Endothelial cell of umbilical vein (primary cell): ENCODE measurements around the gene CARMIL3. TPM values are rescaled to one million over a fixed set of nuclear protein-coding genes. Genes with fewer than 3 reads are reported as not detected.

Experiments
- BruUV-seq: library from RNA; stranded (reverse); fragments of 400-500 nt; replicated peaks from 2 replicates; lab custom pipeline; 2021; lab: Mats Ljungman, UMichigan
- CTCF ChIA-PET: fragments of 300-600, 350-600 bp; sonication (Branson Sonifier 250); formaldehyde crosslinking; loops from one replicate; lab custom pipeline; 2021; ENCODE audit warnings: antibody characterized with exemption, inconsistent platforms; lab: Charles Lee
- POLR2A ChIA-PET: fragments of 300-600, 350-600 bp; sonication (Branson Sonifier 250); formaldehyde crosslinking; loops from one replicate; lab custom pipeline; 2021; ENCODE audit warnings: antibody characterized with exemption, inconsistent platforms; lab: Charles Lee
- DNase-seq: peaks from one replicate; pipeline ENCODE4 v3.0.0-alpha.2; 2011; ENCODE audit warnings: low read depth, low spot score
- FAIRE-seq: peaks from 2 replicates; lab custom pipeline; 2011; peaks lifted over from hg19 to GRCh38; lab: Jason Lieb, UNC
- H2AFZ ChIP-seq: 2 replicates; pipeline ENCODE4 v1.6.0; 2012; ENCODE audit warnings: low read depth, low read length, control low read depth, inconsistent platforms
- H3K27ac ChIP-seq: 2 replicates; pipeline ENCODE4 v1.5.1; 2011; ENCODE audit warnings: low read depth, mild to moderate bottlenecking, control low read depth, low read length, moderate library complexity; ENCODE audit not compliant: insufficient read depth
- H3K27me3 ChIP-seq, 2 experiments: 2 replicates each; pipeline versions ENCODE4 v1.6.0 to v1.6.1; 2011; ENCODE audit warnings: low read length in 2 of 2, mixed read lengths in 1 of 2; ENCODE audit not compliant: control insufficient read depth in 2 of 2, insufficient read depth in 2 of 2
- H3K36me3 ChIP-seq, 2 experiments: 2 replicates in 1 of 2; 3 replicates in 1 of 2; pipeline ENCODE4 v1.5.1; 2011; ENCODE audit warnings: low read length in 2 of 2, mild to moderate bottlenecking in 1 of 2, moderate library complexity in 1 of 2; ENCODE audit not compliant: control insufficient read depth in 2 of 2, insufficient read depth in 2 of 2; ENCODE audit errors: extremely low read depth in 1 of 2
- H3K4me1 ChIP-seq: 3 replicates; pipeline ENCODE4 v1.5.1; 2011; ENCODE audit warnings: mild to moderate bottlenecking, low read length; ENCODE audit not compliant: control insufficient read depth, insufficient read depth; ENCODE audit errors: extremely low read depth
- H3K4me2 ChIP-seq: 2 replicates; pipeline ENCODE4 v1.6.1; 2011; ENCODE audit warnings: low read length, control low read depth, mixed read lengths; ENCODE audit not compliant: insufficient read depth
- H3K4me3 ChIP-seq, 3 experiments: fragments of 200-600 bp in 1 of 3; sonication (generic), shearing (Covaris generic) in 1 of 3; replicated peaks in 1 of 3; 2 replicates each; pipeline ENCODE4 v1.5.1; 2011 to 2016; ENCODE audit warnings: control low read depth in 3 of 3, low read length in 3 of 3, mild to moderate bottlenecking in 2 of 3, inconsistent platforms in 1 of 3, low read depth in 1 of 3, moderate library complexity in 1 of 3; ENCODE audit not compliant: insufficient read depth in 1 of 3
- H3K79me2 ChIP-seq: 2 replicates; pipeline ENCODE4 v1.6.0; 2012; ENCODE audit warnings: low read length, inconsistent platforms; ENCODE audit not compliant: control insufficient read depth, insufficient read depth
- H3K9ac ChIP-seq: replicated peaks from 2 replicates; pipeline ENCODE3; 2011; ENCODE audit warnings: low read length, control low read depth; ENCODE audit not compliant: insufficient read depth; ENCODE audit errors: extremely low read depth
- H3K9me1 ChIP-seq: replicated peaks from 3 replicates; pipeline ENCODE4 v1.6.0; 2011; ENCODE audit warnings: mild to moderate bottlenecking, low read length; ENCODE audit not compliant: control insufficient read depth, insufficient read depth; ENCODE audit errors: extremely low read depth
- H3K9me3 ChIP-seq: replicated peaks from 2 replicates; pipeline ENCODE4 v1.5.1; 2012; ENCODE audit warnings: low read length, inconsistent platforms; ENCODE audit not compliant: control insufficient read depth, insufficient read depth
- H4K20me1 ChIP-seq: replicated peaks from 2 replicates; pipeline ENCODE3; 2011; ENCODE audit warnings: mild to moderate bottlenecking, low read length; ENCODE audit not compliant: control insufficient read depth, insufficient read depth; ENCODE audit errors: extremely low read depth
- GATA2 ChIP-seq: IDR thresholded peaks from 2 replicates; pipeline ENCODE4 v1.7.0; 2011; ENCODE audit warnings: low read depth, mild to moderate bottlenecking, moderate library complexity, mixed read lengths, low read length; ENCODE audit not compliant: insufficient read length, insufficient read depth
- JUN ChIP-seq: IDR thresholded peaks from 2 replicates; pipeline ENCODE4 v1.6.1; 2011; ENCODE audit warnings: borderline replicate concordance, low read depth; ENCODE audit not compliant: insufficient read length, insufficient read depth
- MYC ChIP-seq: IDR thresholded peaks from one replicate; pipeline ENCODE4 v1.6.1; 2011; ENCODE audit warnings: mild to moderate bottlenecking, low read depth, low read length
- POLR2A ChIP-seq: IDR thresholded peaks from 2 replicates; pipeline ENCODE4 v1.6.1; 2012; ENCODE audit warnings: low read depth, mild to moderate bottlenecking, control low read depth, low read length
- POLR2AphosphoS5 ChIP-seq: IDR thresholded peaks from 2 replicates; pipeline ENCODE4 v1.6.1; 2012; ENCODE audit warnings: low read depth, mild to moderate bottlenecking, control low read depth, low read length, moderate library complexity; ENCODE audit not compliant: insufficient read depth
- dilution Hi-C: fragments of 300-500 bp; cut with MboI; formaldehyde crosslinking; loops from one replicate; pipeline ENCODE4 v1.15.0; 2019; ENCODE audit warnings: low sequenced_read_pairs; ENCODE audit not compliant: extremely low pct_ligation_motif_present
- intact Hi-C: fragments of 100-400 bp; cut with micrococcal nuclease; formaldehyde crosslinking; loops from one replicate; pipeline ENCODE4 v1.10.0; 2022
- polyA plus RNA-seq, 4 experiments: library from polyadenylated mRNA; depleted of rRNA in 3 of 4; stranded (reverse) in 3 of 4; unstranded in 1 of 4; fragments of >200 nt; gene quantifications; 2 replicates each; pipeline versions ENCODE4 v1.2.1 to v1.2.3, GENCODE V29; 2011 to 2012; ENCODE audit warnings: missing spikeins in 1 of 4
- total RNA-seq: library from RNA; stranded (reverse); gene quantifications from 2 replicates; pipeline ENCODE4 v1.2.3, GENCODE V29; 2021
- TF ChIP-seq, protein P1 (sequence below), 2 donors: IDR thresholded peaks; 1 replicate in 1 of 2; 2 replicates in 1 of 2; pipeline ENCODE4 v1.5.1; 2011; ENCODE audit warnings: low read length in 2 of 2, mild to moderate bottlenecking in 2 of 2, moderate library complexity in 2 of 2, control low read depth in 1 of 2, inconsistent platforms in 1 of 2, low read depth in 1 of 2; ENCODE audit not compliant: insufficient read depth in 1 of 2; ENCODE audit errors: extremely low read depth in 1 of 2

The CARMIL3 gene
- total and polyA plus RNA-seq, 2 donors (not counting 3 experiments of a cell fraction or from before 2014, with no cell fraction given), result 0.03 TPM; not detected in 1

DNA sequence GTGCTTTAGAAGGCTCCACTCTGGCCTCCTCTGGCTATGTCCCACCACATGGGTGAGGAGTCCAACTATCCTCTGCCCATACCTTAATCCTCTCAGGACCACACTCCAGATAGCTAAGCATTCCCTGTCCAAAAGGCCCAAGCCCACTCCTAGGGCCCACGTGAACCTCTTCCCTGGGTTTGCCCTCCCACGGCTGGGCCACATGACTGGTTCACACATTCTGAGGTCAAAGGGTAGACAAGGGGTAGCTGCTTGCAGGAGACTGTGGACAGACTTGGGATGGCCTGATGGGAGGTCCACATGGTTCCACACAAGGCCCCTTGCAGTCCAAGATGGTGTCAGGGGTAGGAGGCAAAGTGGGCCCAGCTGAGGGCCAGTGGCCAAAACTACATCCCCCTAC, 36.3 kb downstream of the CARMIL3 start:
- ChIA-PET POLR2A (interaction anchor here (0.7 kb wide), 1 partner anchor 354 kb away, joined by 3 read pairs; no protein-coding TSS in a partner anchor), CTCF (interaction anchor here (8.7 kb wide), 1 partner anchor 30 kb away, joined by 319 read pairs; no protein-coding TSS in a partner anchor)
- no peak overlapping the region for H3K4me2 ChIP-seq
- no peak overlapping the region for H3K9ac ChIP-seq
- no peaks in the 10 kb centered on the region for H3K4me1 ChIP-seq
- dilution Hi-C loops (no loop called here), intact Hi-C loops (no loop called here)
- BruUV-seq, result no TSS peak
- TF ChIP-seq POLR2AphosphoS5 (no peak), GATA2 (no peak)
- no peaks in the 10 kb centered on the region for H4K20me1 ChIP-seq
- no peaks in the 10 kb centered on the region for H3K36me3 ChIP-seq
- no peak overlapping the region for H3K4me3 ChIP-seq
- no peaks in the 10 kb centered on the region for H3K79me2 ChIP-seq
- H3K9me3 ChIP-seq, result no peaks in the 10 kb centered on the region
- H2AFZ ChIP-seq, result no peak overlapping the region
- no peaks in the 10 kb centered on the region for H3K9me1 ChIP-seq
- DNase-seq (no peak), FAIRE-seq (no peak)
- H3K27me3 ChIP-seq, result peaks cover 4 to 5% of the 10 kb centered on the region in 2 experiments
- H3K27ac ChIP-seq, result no peak overlapping the region

DNA sequence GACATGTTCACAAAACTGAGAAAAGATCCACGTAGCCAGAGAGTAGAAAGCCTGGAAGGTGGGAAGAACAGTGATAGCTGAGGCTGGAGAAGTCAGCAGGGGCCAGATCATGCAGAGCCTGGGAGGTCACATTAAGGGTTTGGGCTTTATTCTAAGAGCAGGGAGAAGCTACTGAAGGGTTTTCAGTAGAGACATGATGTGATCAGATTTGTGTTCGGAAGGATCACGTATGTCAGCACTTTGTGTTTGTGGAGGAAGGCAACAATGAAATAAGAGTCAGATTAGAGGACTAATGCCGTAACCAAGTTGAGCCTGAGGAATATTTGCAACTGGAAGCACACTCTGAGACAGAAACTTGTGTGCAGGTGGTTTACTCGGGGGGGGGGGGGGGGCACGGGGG, 38.1 kb downstream of the CARMIL3 start:
- POLR2A ChIA-PET, result interaction anchor here (2.1 kb wide), 1 partner anchor 32 kb away, joined by 8 read pairs; no protein-coding TSS in a partner anchor
- Histone ChIP-seq H3K9me3 (no peaks in the 10 kb centered on the region), H3K27me3 (no peaks in the 10 kb centered on the region), H2AFZ (no peak overlapping the region), H3K4me1 (peaks cover 1% of the 10 kb centered on the region), H3K4me3 (no peak overlapping the region), H3K79me2 (no peaks in the 10 kb centered on the region), H3K4me2 (no peak overlapping the region), H4K20me1 (no peaks in the 10 kb centered on the region), H3K9me1 (no peaks in the 10 kb centered on the region), H3K27ac (no peak overlapping the region), H3K36me3 (no peaks in the 10 kb centered on the region), H3K9ac (no peak overlapping the region)
- DNase-seq (no peak), FAIRE-seq (no peak)
- BruUV-seq, result no TSS peak
- dilution Hi-C loops (no loop called here), intact Hi-C loops (loop anchor here (1.0 kb wide), 3 partner anchors 32 to 76 kb away; partner anchors contain the start of gene IRF9)
- TF ChIP-seq POLR2A (no peak), JUN (no peak), POLR2AphosphoS5 (no peak), MYC (no peak), GATA2 (no peak)
- TF ChIP-seq, protein P1, sequence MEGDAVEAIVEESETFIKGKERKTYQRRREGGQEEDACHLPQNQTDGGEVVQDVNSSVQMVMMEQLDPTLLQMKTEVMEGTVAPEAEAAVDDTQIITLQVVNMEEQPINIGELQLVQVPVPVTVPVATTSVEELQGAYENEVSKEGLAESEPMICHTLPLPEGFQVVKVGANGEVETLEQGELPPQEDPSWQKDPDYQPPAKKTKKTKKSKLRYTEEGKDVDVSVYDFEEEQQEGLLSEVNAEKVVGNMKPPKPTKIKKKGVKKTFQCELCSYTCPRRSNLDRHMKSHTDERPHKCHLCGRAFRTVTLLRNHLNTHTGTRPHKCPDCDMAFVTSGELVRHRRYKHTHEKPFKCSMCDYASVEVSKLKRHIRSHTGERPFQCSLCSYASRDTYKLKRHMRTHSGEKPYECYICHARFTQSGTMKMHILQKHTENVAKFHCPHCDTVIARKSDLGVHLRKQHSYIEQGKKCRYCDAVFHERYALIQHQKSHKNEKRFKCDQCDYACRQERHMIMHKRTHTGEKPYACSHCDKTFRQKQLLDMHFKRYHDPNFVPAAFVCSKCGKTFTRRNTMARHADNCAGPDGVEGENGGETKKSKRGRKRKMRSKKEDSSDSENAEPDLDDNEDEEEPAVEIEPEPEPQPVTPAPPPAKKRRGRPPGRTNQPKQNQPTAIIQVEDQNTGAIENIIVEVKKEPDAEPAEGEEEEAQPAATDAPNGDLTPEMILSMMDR (IDR thresholded peaks at IDR 0.05; ENCODE audit: extremely low read depth in 1 of 2, insufficient read depth in 1 of 2, low read depth in 1 of 2, low read length in 2 of 2), result no peak
- CTCF ChIA-PET, result interaction anchor here (0.6 to 9.6 kb wide), 13 partner anchors 9 to 424 kb away, joined by 3 to 319 read pairs (median 11); partner anchors contain the start of genes CARMIL3, DCAF11 and NRL
